ENCODE data around the gene AAMDC. TPM values are rescaled to one million over a fixed set of nuclear protein-coding genes. Genes with fewer than 3 reads are reported as not detected.

The AAMDC gene
- total RNA-seq, 1 experiment from 2014 or later: 20.7 TPM

DNA sequence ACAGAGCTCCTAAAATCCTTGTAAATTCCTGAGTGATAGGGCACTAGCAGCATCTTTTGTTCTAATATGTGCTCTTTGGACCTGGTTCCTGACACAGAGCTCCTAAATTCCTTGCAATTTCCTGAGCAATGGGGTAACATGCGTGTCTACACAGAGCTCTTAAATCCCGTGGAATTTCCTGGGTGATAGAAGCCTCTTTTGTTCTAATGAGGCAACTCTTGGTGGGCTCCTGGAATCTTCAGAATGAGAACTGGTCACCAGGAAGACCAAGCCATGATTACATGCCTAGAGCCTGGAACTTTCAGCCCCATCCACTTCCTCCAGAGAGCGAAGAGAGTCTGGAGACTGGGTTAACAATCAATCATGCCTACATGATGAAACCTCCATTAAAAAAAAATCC is 19.5 kb upstream of the AAMDC start:
- Histone ChIP-seq H2BK20ac (ENCODE audit: low read depth, low read length, poor library complexity, severe bottlenecking) (no peak overlapping the region), H3K27ac (ENCODE audit: insufficient read length, low read depth, low read length) (no peak overlapping the region), H3K23ac (ENCODE audit: insufficient read length, low read depth, low read length) (no peak overlapping the region), H4K20me1 (ENCODE audit: control insufficient read depth, insufficient read depth, insufficient read length) (no peaks in the 10 kb centered on the region), H3K9me3 (ENCODE audit: control insufficient read depth, low read depth, low read length) (no peaks in the 10 kb centered on the region), H2AFZ (ENCODE audit: low read length) (no peak overlapping the region), H2BK15ac (ENCODE audit: low read depth, low read length) (no peak overlapping the region), H4K91ac (ENCODE audit: insufficient read length, low read depth, low read length) (no peak overlapping the region), H2BK120ac (ENCODE audit: low read depth, low read length, poor library complexity, severe bottlenecking) (no peak overlapping the region), H3K4ac (ENCODE audit: low read depth, low read length) (no peak overlapping the region), H3K27me3 (ENCODE audit: insufficient read depth, low read length) (no peaks in the 10 kb centered on the region), H3K14ac (ENCODE audit: insufficient read depth, low read length) (no peak overlapping the region), H4K8ac (replicated peaks; ENCODE audit: insufficient read length, low read depth, low read length) (no peak overlapping the region), H4K5ac (ENCODE audit: insufficient read length, low read depth, low read length) (no peak overlapping the region), H2AK5ac (ENCODE audit: insufficient read length, low read length) (no peak overlapping the region), H3K9ac (ENCODE audit: extremely low read depth, insufficient read length, low read length) (no peak overlapping the region), H3T11ph (ENCODE audit: low read length) (no peak overlapping the region), H3K4me1 (ENCODE audit: insufficient read depth, low read length) (no peaks in the 10 kb centered on the region), H3K79me1 (ENCODE audit: insufficient read depth, low read depth, low read length, poor library complexity, severe bottlenecking) (peaks cover 5% of the 10 kb centered on the region), H2BK5ac (ENCODE audit: insufficient read length, low read length) (no peak overlapping the region), H3K4me2 (ENCODE audit: insufficient read depth, insufficient read length, low read length) (no peak overlapping the region), H3K18ac (ENCODE audit: insufficient read length, low read depth, low read length) (no peak overlapping the region), H3K79me2 (ENCODE audit: insufficient read depth, low read length) (peaks cover 25% of the 10 kb centered on the region; the same call in 1 of the 2 replicates), H2BK12ac (ENCODE audit: insufficient read length, low read depth, low read length) (no peak overlapping the region), H3K56ac (ENCODE audit: insufficient read length, low read depth, low read length) (no peak overlapping the region), H3K23me2 (ENCODE audit: insufficient read length, low read depth, low read length, poor library complexity, severe bottlenecking) (no peaks in the 10 kb centered on the region)
- DNase-seq: no peak
- H3K27me3 Mint-ChIP-seq (ENCODE audit: low read depth): no peaks in the 10 kb centered on the region
- TF ChIP-seq, protein P1, sequence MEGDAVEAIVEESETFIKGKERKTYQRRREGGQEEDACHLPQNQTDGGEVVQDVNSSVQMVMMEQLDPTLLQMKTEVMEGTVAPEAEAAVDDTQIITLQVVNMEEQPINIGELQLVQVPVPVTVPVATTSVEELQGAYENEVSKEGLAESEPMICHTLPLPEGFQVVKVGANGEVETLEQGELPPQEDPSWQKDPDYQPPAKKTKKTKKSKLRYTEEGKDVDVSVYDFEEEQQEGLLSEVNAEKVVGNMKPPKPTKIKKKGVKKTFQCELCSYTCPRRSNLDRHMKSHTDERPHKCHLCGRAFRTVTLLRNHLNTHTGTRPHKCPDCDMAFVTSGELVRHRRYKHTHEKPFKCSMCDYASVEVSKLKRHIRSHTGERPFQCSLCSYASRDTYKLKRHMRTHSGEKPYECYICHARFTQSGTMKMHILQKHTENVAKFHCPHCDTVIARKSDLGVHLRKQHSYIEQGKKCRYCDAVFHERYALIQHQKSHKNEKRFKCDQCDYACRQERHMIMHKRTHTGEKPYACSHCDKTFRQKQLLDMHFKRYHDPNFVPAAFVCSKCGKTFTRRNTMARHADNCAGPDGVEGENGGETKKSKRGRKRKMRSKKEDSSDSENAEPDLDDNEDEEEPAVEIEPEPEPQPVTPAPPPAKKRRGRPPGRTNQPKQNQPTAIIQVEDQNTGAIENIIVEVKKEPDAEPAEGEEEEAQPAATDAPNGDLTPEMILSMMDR (conservative IDR thresholded peaks at IDR 0.05): no peak
- no CpG with 5 or more reads among the region's 3 CpGs for WGBS (ENCODE audit: extremely low coverage, insufficient read length, low lambda C conversion rate)
- no peak overlapping the region for H3K4me3 Mint-ChIP-seq
- H3K36me3 Mint-ChIP-seq (ENCODE audit: insufficient read depth in 1 of 3, low read depth in 3 of 3): peaks cover 11 to 20% (median 18%) of the 10 kb centered on the region in 3 experiments
- peaks cover 13 to 15% of the 10 kb centered on the region in 2 experiments; a peak in 3 of 4 replicates for H3K4me1 Mint-ChIP-seq
- H3K9me3 Mint-ChIP-seq: peaks cover 1 to 3% of the 10 kb centered on the region in 2 experiments; a peak in 3 of 5 replicates
- peak overlapping the region; percentile 5 to 69 (median 39); a peak in 5 of 7 replicates for H3K27ac Mint-ChIP-seq

Measured in H9 (cell line).